SJCRH30 (cell line): ENCODE measurements around the gene SLFNL1. TPM values are rescaled to one million over a fixed set of nuclear protein-coding genes. Genes with fewer than 3 reads are reported as not detected.

ENCODE experiments used
- DNase-seq, 2 experiments: peaks; one replicate each; pipeline ENCODE4 v3.0.0-alpha.2; 2015 to 2020
- H3K27ac ChIP-seq: fragments of 250-450 bp; sonication (Bioruptor Pico); 2 replicates; pipeline ENCODE4 v1.5.1; 2020; ENCODE audit warnings: mild to moderate bottlenecking, moderate library complexity
- H3K27me3 ChIP-seq: fragments of 250-450 bp; sonication (Bioruptor Pico); 2 replicates; pipeline ENCODE4 v1.5.1; 2020; ENCODE audit warnings: mild to moderate bottlenecking, moderate library complexity
- H3K36me3 ChIP-seq: fragments of 250-450 bp; sonication (Bioruptor Pico); 2 replicates; pipeline ENCODE4 v1.5.1; 2020; ENCODE audit warnings: mild to moderate bottlenecking, moderate library complexity
- H3K4me1 ChIP-seq: fragments of 250-450 bp; sonication (Bioruptor Pico); 2 replicates; pipeline ENCODE4 v1.5.1; 2020; ENCODE audit warnings: mild to moderate bottlenecking, moderate library complexity
- H3K4me3 ChIP-seq: fragments of 250-450 bp; sonication (Bioruptor Pico); 2 replicates; pipeline ENCODE4 v1.5.1; 2020; ENCODE audit warnings: mild to moderate bottlenecking, moderate library complexity
- H3K9me3 ChIP-seq: fragments of 250-450 bp; sonication (Bioruptor Pico); replicated peaks from 2 replicates; pipeline ENCODE4 v1.5.1; 2020; ENCODE audit warnings: mild to moderate bottlenecking, moderate library complexity
- total RNA-seq: library from RNA; depleted of rRNA; stranded (reverse); fragments of >200 nt; shearing (Covaris generic); gene quantifications from 2 replicates; pipeline ENCODE4 v1.2.3, GENCODE V29; 2014; rRNA removed

SLFNL1 gene
- total RNA-seq, 1 experiment from 2014 or later, result 0.26 TPM

DNA sequence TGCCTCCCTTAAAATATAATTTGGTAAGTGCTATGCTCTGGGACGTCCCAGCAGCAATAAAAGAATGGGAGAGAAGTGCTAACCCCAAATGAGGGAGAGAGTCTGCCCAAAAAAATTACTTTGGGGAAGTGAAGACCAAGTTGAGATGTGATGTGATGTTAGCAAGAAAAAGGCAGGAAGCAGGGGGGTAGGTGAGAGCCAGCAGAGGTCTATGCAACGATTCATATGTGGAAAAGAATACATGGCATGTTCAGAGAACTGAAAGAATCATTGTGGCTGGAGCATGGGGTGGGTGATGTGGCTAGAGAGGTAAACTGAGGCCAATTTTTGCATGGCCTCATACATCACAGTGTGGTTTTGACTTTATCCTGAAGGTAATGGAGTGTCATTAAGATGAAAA lies 47.6 kb downstream of the SLFNL1 start:
- Histone ChIP-seq H3K27ac (no peak overlapping the region), H3K4me1 (no peaks in the 10 kb centered on the region), H3K4me3 (no peak overlapping the region), H3K9me3 (no peaks in the 10 kb centered on the region), H3K36me3 (no peaks in the 10 kb centered on the region), H3K27me3 (no peaks in the 10 kb centered on the region)
- no peak for DNase-seq

GRCh38 chr1:40971966-40972365 lies 49.6 kb downstream of the SLFNL1 start:
- H3K27ac ChIP-seq, result no peak overlapping the region
- peaks cover 9% of the 10 kb centered on the region for H3K4me1 ChIP-seq
- no peak for DNase-seq
- H3K9me3 ChIP-seq, result no peaks in the 10 kb centered on the region
- no peaks in the 10 kb centered on the region for H3K27me3 ChIP-seq
- H3K36me3 ChIP-seq, result no peaks in the 10 kb centered on the region
- H3K4me3 ChIP-seq, result no peak overlapping the region

DNA sequence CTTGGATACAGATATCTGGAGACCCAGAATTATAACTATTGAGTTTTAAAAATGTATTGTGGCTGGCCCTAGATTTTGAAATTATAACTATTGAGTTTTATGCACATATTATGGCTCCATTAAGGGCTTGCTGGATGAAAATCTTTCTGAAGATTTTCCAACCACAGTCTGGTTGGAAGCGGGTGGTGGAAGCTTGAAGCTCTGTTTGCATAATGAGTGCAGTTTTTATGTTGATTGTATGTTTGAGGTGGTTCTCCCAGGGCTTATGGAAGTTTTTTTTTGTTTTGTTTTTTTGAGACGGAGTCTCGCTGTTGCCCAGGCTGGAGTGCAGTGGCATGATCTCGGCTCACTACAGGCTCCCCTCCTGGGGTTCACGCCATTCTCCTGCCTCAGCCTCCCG lies 52.1 kb downstream of the SLFNL1 start:
- H3K27me3 ChIP-seq, result no peaks in the 10 kb centered on the region
- H3K9me3 ChIP-seq, result no peaks in the 10 kb centered on the region
- no peak for DNase-seq
- H3K36me3 ChIP-seq, result no peaks in the 10 kb centered on the region
- H3K27ac ChIP-seq, result no peak overlapping the region
- H3K4me1 ChIP-seq, result peaks cover 18% of the 10 kb centered on the region
- no peak overlapping the region for H3K4me3 ChIP-seq

DNA sequence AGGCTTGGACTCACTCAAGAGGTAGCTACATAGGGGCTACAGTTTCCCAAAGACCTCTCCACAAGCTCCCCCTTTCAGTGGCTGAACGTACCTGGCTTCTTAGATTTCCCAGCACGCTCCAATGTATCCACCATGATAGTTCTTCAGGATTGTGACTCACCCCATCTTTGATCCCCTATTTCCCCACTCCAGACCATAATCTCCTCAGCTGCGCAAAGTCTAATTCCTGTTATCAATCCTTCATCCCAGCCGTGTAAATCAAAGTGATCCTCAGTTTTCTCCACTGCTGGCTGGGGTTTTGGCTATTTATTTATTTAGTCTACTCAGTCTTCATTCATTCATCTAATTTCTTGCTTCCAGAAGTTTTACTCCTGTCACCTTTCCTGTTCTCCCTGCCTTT lies 55.1 kb downstream of the SLFNL1 start:
- peak in 1 of 2 experiments; percentile 32 for DNase-seq
- H3K9me3 ChIP-seq, result no peaks in the 10 kb centered on the region
- 0 out of 2 replicates have a peak, but pooled peaks cover 3% of the 10 kb centered on the region for H3K27me3 ChIP-seq
- H3K27ac ChIP-seq, result no peak overlapping the region
- H3K4me1 ChIP-seq, result peaks cover 18% of the 10 kb centered on the region
- no peak overlapping the region for H3K4me3 ChIP-seq
- no peaks in the 10 kb centered on the region for H3K36me3 ChIP-seq

Other genes starting within 250 kb of the SLFNL1 start
- 0.05 and 0.12 TPM in 2 replicates for gene KCNQ4, start 237.9 kb downstream of the SLFNL1 start, total RNA-seq
- gene CITED4, start 159.4 kb downstream of the SLFNL1 start, total RNA-seq, result not detected in 2 replicates
- gene CTPS1, start 42.0 kb downstream of the SLFNL1 start, total RNA-seq, result 96.2 and 112 TPM in 2 replicates
- 43.1 and 51.0 TPM in 2 replicates for gene SCMH1, start 220.6 kb upstream of the SLFNL1 start, total RNA-seq